Measurements from ENCODE around the gene AP1AR. TPM values are rescaled to one million over a fixed set of nuclear protein-coding genes. Genes with fewer than 3 reads are reported as not detected.

AP1AR gene
- total RNA-seq, 1 donor from 2014 or later, result 24.3 TPM

GRCh38 chr4:112213856-112214255 is 17.7 kb upstream of the AP1AR start:
- H3K27ac Mint-ChIP-seq (ENCODE audit: unreplicated experiment), result no peak overlapping the region
- no peaks in the 10 kb centered on the region for H3K9me3 Mint-ChIP-seq
- DNase-seq (ENCODE audit: low read depth, low spot score), result no peak
- no peaks in the 10 kb centered on the region for H3K36me3 Mint-ChIP-seq (ENCODE audit: low read depth)
- no peaks in the 10 kb centered on the region for H3K27me3 Mint-ChIP-seq (ENCODE audit: low read depth)
- no peak overlapping the region for H3K4me3 Mint-ChIP-seq
- TF ChIP-seq CTCF (conservative IDR thresholded peaks at IDR 0.05), result no peak
- H3K4me1 Mint-ChIP-seq, result no peaks in the 10 kb centered on the region

GRCh38 chr4:112214390-112215264 is 17.0 kb upstream of the AP1AR start:
- Mint-ChIP-seq H3K4me1 (no peaks in the 10 kb centered on the region), H3K36me3 (ENCODE audit: low read depth) (no peaks in the 10 kb centered on the region), H3K27ac (ENCODE audit: unreplicated experiment) (no peak overlapping the region), H3K9me3 (no peaks in the 10 kb centered on the region), H3K4me3 (no peak overlapping the region), H3K27me3 (ENCODE audit: low read depth) (no peaks in the 10 kb centered on the region)
- DNase-seq (ENCODE audit: low read depth, low spot score), result no peak
- peak; percentile 60 for TF ChIP-seq CTCF (conservative IDR thresholded peaks at IDR 0.05)

GRCh38 chr4:112219826-112220366 is 11.7 kb upstream of the AP1AR start:
- no peaks in the 10 kb centered on the region for H3K36me3 Mint-ChIP-seq (ENCODE audit: low read depth)
- no peak for TF ChIP-seq CTCF (conservative IDR thresholded peaks at IDR 0.05)
- H3K4me3 Mint-ChIP-seq, result no peak overlapping the region
- H3K27ac Mint-ChIP-seq (ENCODE audit: unreplicated experiment), result no peak overlapping the region
- H3K4me1 Mint-ChIP-seq, result no peaks in the 10 kb centered on the region
- no peaks in the 10 kb centered on the region for H3K9me3 Mint-ChIP-seq
- no peak for DNase-seq (ENCODE audit: low read depth, low spot score)
- no peaks in the 10 kb centered on the region for H3K27me3 Mint-ChIP-seq (ENCODE audit: low read depth)

GRCh38 chr4:112222219-112222955 is 9.2 kb upstream of the AP1AR start:
- Mint-ChIP-seq H3K27ac (ENCODE audit: unreplicated experiment) (no peak overlapping the region), H3K27me3 (ENCODE audit: low read depth) (no peaks in the 10 kb centered on the region), H3K4me3 (no peak overlapping the region), H3K4me1 (no peaks in the 10 kb centered on the region), H3K36me3 (ENCODE audit: low read depth) (no peaks in the 10 kb centered on the region), H3K9me3 (no peaks in the 10 kb centered on the region)
- no peak for DNase-seq (ENCODE audit: low read depth, low spot score)
- no peak for TF ChIP-seq CTCF (conservative IDR thresholded peaks at IDR 0.05)

- no peak overlapping the region for H3K27ac Mint-ChIP-seq (ENCODE audit: unreplicated experiment)
- H3K27me3 Mint-ChIP-seq (ENCODE audit: low read depth), result no peaks in the 10 kb centered on the region
- peaks cover 1% of the 10 kb centered on the region for H3K4me1 Mint-ChIP-seq
- no peak for DNase-seq (ENCODE audit: low read depth, low spot score)
- no peak for TF ChIP-seq CTCF (conservative IDR thresholded peaks at IDR 0.05)
- H3K9me3 Mint-ChIP-seq, result no peaks in the 10 kb centered on the region
- no peaks in the 10 kb centered on the region for H3K36me3 Mint-ChIP-seq (ENCODE audit: low read depth)
- no peak overlapping the region for H3K4me3 Mint-ChIP-seq
Measured at GRCh38 chr4:112225157-112225556, 6.4 kb upstream of the AP1AR start.

Data from neural crest cell (in vitro differentiated cells).